B cell (primary cell): Measurements from ENCODE around the gene VEGFA.

Source experiments
- CTCF ChIP-seq: fragments of 200-600 bp; IDR thresholded peaks from one replicate; pipeline ENCODE4 v1.8.0; 2022; ENCODE audit warnings: antibody characterized with exemption, mild to moderate bottlenecking
- EZH2 ChIP-seq: IDR thresholded peaks from 2 replicates; pipeline ENCODE4 v1.6.1; 2012; ENCODE audit warnings: borderline replicate concordance, low read depth, mild to moderate bottlenecking, moderate library complexity, low read length; ENCODE audit not compliant: insufficient read depth, poor library complexity, severe bottlenecking

- TF ChIP-seq CTCF (no peak), EZH2 (no peak)
Measured at GRCh38 chr6:43753570-43754183, 16.3 kb upstream of the VEGFA start.
